ENCODE results near the gene CNTN1. TPM values are rescaled to one million over a fixed set of nuclear protein-coding genes. Genes with fewer than 3 reads are reported as not detected.
A peak's percentile ranks its signal among the peaks of the same experiment; 100 is the strongest.

CNTN1 gene
- total RNA-seq, 4 donors from 2014 or later = 64.1 to 193 (median 92.4) TPM

- Histone ChIP-seq H3K27ac (no peak overlapping the region), H3K4me1 (peaks cover 0 to 27% (median 3%) of the 10 kb centered on the region in 3 donors), H3K27me3 (no peaks in the 10 kb centered on the region), H3K4me3 (no peak overlapping the region), H3K9me3 (no peaks in the 10 kb centered on the region), H3K36me3 (no peaks in the 10 kb centered on the region)
- TF ChIP-seq EP300 (IDR thresholded peaks at IDR 0.05) = no peak
- no peak for TF ChIP-seq POLR2A (IDR thresholded peaks at IDR 0.05)
- no peak for TF ChIP-seq POLR2AphosphoS5 (IDR thresholded peaks at IDR 0.05)
- TF ChIP-seq CTCF (IDR thresholded peaks at IDR 0.05) = no peak
- no peak for ATAC-seq
Observed at GRCh38 chr12:40760821-40761220, 68.6 kb downstream of the CNTN1 start.

- H3K27ac ChIP-seq = peak overlapping the region in 1 of 4 donors; percentile 17
- ATAC-seq = no peak
Observed at GRCh38 chr12:40762072-40762471, 69.8 kb downstream of the CNTN1 start.

GRCh38 chr12:40768125-40768864 is 76.1 kb downstream of the CNTN1 start:
- Histone ChIP-seq H3K4me3 (no peak overlapping the region), H3K36me3 (no peaks in the 10 kb centered on the region), H3K4me1 (peaks cover 0 to 60% (median 10%) of the 10 kb centered on the region in 3 donors), H3K27me3 (no peaks in the 10 kb centered on the region), H3K27ac (peak overlapping the region; percentile 78 to 96 (median 84)), H3K9me3 (no peaks in the 10 kb centered on the region)
- peak; percentile 86 for ATAC-seq
- TF ChIP-seq POLR2AphosphoS5 (IDR thresholded peaks at IDR 0.05) (peak; percentile 97), EP300 (IDR thresholded peaks at IDR 0.05) (no peak), CTCF (IDR thresholded peaks at IDR 0.05) (no peak), POLR2A (IDR thresholded peaks at IDR 0.05) (no peak)
- 61 to 68% methylated on average over 6 to 8 of the region's 8 CpGs for WGBS, 2 donors (ENCODE audit: low coverage in 1 of 2)

More at GRCh38 chr12:40762072-40762471, 69.8 kb downstream of the CNTN1 start:
- peaks cover 0 to 28% (median 3%) of the 10 kb centered on the region in 3 donors for H3K4me1 ChIP-seq
- no peak for TF ChIP-seq EP300 (IDR thresholded peaks at IDR 0.05)
- TF ChIP-seq CTCF (IDR thresholded peaks at IDR 0.05) = peak in 1 of 4 experiments; percentile 9
- no peak for TF ChIP-seq POLR2AphosphoS5 (IDR thresholded peaks at IDR 0.05)
- TF ChIP-seq POLR2A (IDR thresholded peaks at IDR 0.05) = no peak
- no peak overlapping the region for H3K4me3 ChIP-seq
- H3K36me3 ChIP-seq = no peaks in the 10 kb centered on the region
- H3K27me3 ChIP-seq = no peaks in the 10 kb centered on the region
- WGBS, 2 donors (ENCODE audit: low coverage in 1 of 2) = 77 to 92% methylated on average over 1 of the region's 1 CpG
- no peaks in the 10 kb centered on the region for H3K9me3 ChIP-seq

GRCh38 chr12:40769846-40770245 is 77.6 kb downstream of the CNTN1 start:
- WGBS, 2 donors (ENCODE audit: low coverage in 1 of 2) = 36 to 44% methylated on average over 2 of the region's 2 CpGs
- no peak overlapping the region for H3K4me3 ChIP-seq
- H3K9me3 ChIP-seq = no peaks in the 10 kb centered on the region
- H3K36me3 ChIP-seq = no peaks in the 10 kb centered on the region
- TF ChIP-seq EP300 (IDR thresholded peaks at IDR 0.05) (no peak), POLR2AphosphoS5 (IDR thresholded peaks at IDR 0.05) (no peak), CTCF (IDR thresholded peaks at IDR 0.05) (no peak), POLR2A (IDR thresholded peaks at IDR 0.05) (no peak)
- H3K4me1 ChIP-seq = peaks cover 0 to 51% (median 10%) of the 10 kb centered on the region in 3 donors
- no peak for ATAC-seq
- peak overlapping the region; percentile 16 to 78 (median 44) for H3K27ac ChIP-seq
- H3K27me3 ChIP-seq = no peaks in the 10 kb centered on the region

- Histone ChIP-seq H3K27me3 (no peaks in the 10 kb centered on the region), H3K4me1 (peaks cover 0 to 46% (median 11%) of the 10 kb centered on the region in 3 donors), H3K4me3 (no peak overlapping the region), H3K27ac (peak overlapping the region in 1 of 4 donors; percentile 78), H3K36me3 (no peaks in the 10 kb centered on the region), H3K9me3 (no peaks in the 10 kb centered on the region)
- 89 to 100% methylated on average over 2 of the region's 2 CpGs for WGBS, 2 donors (ENCODE audit: low coverage in 1 of 2)
- ATAC-seq = no peak
- TF ChIP-seq POLR2AphosphoS5 (IDR thresholded peaks at IDR 0.05) (no peak), EP300 (IDR thresholded peaks at IDR 0.05) (no peak), POLR2A (IDR thresholded peaks at IDR 0.05) (no peak), CTCF (IDR thresholded peaks at IDR 0.05) (no peak)
Observed at GRCh38 chr12:40770781-40771180, 78.5 kb downstream of the CNTN1 start.
